GM18519 (cell line): ENCODE data around the gene CYP19A1.

Experiments
- ATAC-seq: cut with Tn5 transposase; IDR thresholded peaks from one replicate; pipeline ENCODE4 v1.9.1; 2021; ENCODE audit warnings: mild to moderate bottlenecking, moderate library complexity; ENCODE audit not compliant: unreplicated experiment, low FRiP score

The CYP19A1 gene

DNA sequence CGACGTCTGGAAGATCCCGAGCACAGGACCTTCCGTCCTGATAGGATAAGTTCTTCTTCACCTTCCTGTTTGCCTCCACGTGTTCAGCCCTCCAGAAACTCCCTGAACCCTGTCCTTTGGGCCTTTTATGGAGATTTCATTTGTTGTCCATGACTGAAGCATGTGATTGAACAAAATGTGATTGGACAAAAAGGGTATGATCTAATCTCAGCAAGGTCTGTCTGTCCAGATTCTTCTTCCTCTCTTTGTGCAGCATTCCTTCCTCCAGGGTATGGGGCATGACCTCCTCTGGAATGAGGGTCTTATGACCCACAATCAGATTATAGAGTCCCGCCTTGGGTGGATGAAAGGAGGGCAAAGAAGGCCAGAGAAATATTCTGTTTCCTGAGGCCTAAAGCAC lies at the start of gene CYP19A1:
CYP19A1 (minus strand) TSS at position 101 of the 400 bp plus-strand sequence. CDS start 95,684 bp downstream, outside the sequence.
- ATAC-seq = no peak

DNA sequence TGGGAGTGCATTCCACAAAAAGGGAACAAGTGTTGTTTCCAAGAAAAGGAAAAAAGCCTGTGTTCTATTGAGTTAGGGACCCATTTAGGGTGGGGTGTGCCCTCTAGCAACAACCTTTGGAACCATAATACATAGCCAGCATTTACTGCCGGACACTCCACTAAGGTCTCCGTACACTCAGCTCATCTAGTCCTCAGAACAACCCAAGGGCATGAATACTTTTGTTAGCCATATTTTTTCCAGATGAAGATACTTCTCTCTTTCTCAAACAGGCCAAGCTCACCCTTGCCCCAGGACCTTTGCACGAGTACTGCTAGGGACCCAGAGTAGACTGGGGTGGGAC lies 49.3 kb upstream of the CYP19A1 start:
- no peak for ATAC-seq

DNA sequence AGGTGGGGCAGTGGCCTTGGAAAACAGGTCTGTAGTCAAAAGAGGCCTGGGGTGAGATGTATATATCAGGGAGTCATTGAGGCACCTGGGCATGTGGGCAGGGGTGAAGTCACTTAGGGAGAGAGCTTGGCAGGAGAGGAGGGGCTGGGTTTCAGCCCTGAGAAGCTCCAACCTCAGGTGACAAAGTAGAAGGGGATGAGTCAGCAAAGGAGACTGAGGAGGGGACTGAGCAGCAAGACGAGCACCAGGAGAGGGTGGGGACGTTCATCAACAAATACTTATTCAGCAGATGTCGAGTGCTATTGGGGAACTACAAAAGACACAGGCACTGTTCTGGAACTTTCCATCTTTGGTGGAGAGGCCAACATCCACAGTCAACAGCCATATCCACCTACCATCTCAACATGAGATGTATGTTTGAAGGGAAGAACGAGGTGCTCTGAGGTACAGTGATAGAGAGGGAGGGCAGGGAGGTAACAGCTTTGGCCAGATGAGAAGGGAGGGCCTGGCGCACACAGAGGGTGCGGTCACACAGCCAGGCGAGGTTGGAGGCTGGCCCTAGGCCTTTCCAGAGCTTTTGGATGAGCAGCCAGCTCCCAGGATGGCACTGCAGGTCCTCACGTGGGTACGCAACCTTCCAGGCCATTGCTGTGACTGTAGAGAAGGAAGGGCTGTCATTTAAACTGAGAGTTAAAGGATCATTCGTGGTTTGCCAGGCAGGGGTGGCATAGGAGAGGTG lies 48.7 kb upstream of the CYP19A1 start:
- no peak for ATAC-seq

DNA sequence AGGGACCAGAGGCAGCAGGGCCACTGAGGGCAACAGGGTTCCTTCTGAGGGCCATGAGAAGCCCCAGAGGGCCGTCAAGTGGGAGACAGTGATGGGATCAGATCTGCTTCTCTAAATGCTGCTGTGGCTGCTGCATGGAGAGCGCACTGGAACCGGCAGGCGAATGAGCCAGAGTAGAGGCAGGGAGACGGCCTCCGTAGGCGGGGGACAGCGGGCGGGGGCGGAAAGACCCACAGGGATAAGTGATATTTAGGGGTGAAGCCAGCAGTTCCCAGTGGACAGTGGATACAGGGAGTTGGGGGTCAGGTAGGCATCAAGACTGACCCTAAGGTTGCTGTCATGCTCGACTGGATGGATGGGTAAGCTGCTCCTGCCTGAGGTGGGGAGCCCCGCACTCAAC lies 48.1 kb upstream of the CYP19A1 start:
- no peak for ATAC-seq

DNA sequence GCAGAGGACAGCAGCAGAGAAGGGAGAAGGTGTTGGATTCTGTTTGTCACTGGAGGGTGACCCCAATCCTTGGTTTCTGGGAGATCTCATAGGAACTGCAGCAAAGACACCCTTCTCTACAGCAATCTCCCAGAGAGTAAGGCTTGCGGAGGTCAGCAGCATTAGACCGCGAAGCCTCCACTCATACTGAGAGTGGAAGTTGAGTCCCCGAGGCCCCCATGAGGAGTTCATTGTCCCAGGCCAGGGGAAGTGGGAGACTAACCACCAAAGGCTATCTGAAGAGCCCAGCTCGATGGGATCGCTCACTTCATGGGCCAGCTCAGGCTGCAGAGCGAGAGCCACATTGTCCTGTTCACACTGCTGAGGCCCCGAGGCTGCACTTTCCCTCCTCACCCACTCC lies 47.6 kb upstream of the CYP19A1 start:
- ATAC-seq = no peak

DNA sequence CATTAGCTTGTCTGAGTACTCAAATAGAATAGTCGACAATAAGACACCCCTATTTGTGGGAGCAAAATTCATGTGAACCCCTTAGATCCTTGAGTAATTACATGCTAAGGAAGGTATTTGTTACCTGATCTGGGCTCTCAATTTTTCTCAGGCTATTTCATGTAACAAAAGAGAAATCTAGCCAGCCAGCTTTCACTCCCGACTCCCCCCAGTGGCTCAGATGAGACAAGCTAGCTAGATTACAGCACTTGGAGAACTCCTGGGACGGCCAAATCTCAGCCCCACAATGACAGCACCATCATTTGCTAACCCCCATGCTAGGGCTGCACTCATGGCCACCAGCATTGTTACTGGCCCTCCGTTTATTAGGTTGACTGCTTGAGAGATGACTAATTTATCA lies 44.4 kb upstream of the CYP19A1 start:
- ATAC-seq = no peak

DNA sequence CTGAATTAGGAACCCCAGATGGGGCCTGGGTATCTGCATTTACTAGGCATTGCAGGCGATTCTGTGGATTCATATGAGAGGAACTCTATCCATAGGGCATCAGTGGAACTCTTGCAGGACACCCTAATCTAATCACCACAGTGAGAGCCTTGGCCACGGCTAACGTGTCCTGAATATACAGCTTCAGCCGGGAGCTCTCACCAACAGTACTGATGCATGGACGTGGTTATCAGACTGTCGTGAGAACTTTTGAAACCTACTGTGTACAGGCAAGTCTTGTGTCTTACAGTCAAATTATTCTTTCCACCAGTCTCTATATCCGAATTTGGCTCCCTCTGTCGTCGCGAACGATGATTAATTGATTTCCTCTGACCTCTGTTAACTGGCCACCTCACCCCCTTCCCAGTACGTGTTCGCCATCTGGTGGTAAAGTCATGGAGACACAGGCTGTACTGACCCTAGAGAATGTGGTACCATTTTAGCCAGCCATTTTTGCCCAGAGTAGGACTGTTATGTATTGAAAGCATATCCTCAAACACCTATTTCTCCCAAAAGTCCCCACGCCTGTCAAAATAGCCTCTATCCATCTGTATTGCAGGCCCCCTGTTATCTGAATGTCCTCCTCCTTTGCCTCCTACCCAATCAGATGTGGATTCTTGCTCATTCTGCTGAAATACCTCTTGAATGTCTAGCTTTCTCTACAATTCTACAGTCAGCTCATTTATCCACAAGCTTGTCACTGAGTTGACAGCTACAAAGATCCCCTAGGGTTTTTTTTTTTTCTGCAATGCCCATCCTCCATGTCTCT lies 42.8 kb upstream of the CYP19A1 start:
- peak; percentile 41 for ATAC-seq

DNA sequence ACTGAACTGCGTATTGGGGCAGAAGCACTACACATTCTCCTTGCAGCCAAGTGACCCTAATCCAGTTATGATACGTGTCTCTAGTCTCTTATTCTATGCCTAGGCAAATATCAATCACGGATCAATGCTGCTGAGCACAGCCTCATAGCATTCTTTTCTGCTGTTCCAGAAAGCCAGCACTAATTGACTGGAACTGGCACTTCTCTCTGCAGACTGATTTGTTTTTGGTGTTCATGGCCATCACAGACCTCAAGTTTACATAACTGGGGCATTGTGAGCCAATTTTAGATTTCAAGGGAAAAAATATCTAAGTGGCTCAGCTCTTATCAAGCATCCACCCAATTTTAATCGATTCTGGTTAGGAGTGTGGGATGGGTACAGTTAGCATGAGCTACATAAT lies 41.0 kb upstream of the CYP19A1 start:
- ATAC-seq = no peak

DNA sequence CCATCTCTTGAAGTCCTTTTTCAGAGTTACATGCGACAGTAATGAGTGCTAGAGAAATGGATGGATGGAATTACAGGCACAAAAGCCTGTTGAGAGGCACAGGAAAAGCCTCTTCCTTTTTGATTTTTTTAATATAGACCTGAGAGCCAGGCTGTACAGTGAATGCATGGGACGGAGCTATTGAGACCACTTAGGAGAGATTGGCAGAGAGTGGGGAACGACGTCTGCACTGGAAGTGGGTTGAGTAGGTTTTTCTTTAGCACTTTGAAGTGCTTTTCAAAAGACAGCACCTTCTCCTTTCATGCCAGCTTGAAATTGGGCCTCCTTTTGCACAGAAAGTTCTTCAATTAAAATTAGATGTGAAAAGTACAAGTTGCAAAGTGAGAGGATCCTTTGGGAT lies 40.0 kb upstream of the CYP19A1 start:
- ATAC-seq = no peak

DNA sequence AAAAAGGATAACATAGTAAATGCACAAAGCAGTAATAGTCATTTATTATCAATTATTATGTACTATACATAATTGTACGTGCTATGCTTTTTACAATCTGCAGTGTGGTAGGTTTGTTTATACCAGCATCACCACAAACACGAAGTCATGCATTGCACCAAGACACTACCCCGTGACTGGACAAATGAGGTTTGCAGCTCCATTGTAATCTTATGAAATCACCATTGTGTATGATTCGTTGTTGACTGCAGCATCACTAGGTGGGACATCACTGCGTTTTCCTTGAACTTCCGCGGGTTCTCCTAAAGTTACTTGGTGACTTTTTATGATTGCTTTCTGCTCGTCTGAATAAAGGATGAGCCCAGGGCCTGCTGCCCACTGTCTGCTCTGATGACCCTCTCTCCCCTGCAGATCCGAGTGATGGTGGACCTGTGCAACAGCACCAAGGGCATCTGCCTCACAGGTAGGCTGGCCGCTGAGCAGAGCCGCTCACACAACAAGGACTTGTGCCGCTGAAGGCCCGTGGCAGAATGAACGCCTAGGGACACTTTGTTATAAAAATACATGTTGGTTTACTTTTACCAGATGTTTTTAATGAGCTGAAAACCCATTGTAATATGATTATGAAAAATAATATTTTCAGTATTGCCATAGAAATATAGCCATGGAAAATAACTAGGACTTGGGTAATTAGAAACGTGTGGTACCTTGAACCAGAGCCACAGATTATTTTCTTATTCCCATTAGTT lies 38.8 kb upstream of the CYP19A1 start:
- ATAC-seq = no peak

DNA sequence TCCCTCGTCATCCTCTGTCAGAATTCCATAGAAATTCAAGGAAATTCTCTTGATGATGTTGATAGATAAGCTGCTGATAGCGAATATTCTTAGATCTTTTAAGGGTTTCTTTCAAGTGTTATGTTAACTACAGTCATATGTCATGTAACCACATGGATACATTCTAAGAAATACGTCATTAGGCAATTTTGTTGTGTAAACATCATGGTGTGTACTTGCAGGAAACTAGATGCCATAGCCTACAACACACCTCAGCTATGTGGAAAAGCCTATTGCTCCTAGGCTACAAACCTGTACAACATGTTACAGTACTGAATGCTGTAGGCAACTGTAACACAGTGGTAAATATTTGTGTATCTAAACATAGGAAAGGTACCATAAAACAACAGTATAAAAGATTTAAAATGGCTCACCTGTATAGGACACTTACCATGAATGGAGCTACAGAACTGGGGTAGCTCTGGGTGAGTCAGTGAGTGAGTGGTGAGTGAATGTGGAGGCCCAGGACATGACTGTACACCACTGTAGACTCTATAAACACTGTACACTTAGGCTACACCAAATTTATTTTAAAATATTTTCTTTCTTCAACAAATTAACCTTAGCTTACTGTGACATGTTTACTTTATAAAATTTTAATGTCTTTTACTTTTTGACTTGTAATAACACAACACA lies 37.7 kb upstream of the CYP19A1 start:
- no peak for ATAC-seq

DNA sequence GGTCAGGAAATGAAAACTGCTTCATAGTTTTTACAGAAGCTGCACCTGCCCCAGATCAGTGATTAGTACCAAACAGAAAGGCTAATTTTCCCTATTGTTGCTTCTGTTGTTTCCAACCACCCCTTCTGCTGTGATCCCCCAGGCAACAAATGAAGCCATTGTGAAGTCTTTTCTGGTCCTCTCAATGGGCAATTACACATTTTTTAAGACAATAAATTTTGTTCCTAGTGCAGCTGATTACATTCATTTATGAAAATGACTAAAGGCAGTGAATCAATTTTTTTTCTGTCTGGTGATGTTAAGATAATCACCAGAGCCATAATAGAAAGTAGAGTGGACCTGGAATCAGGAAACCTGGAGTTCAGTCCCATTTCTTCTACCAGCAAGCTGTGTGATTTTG lies 35.7 kb upstream of the CYP19A1 start:
- no peak for ATAC-seq

DNA sequence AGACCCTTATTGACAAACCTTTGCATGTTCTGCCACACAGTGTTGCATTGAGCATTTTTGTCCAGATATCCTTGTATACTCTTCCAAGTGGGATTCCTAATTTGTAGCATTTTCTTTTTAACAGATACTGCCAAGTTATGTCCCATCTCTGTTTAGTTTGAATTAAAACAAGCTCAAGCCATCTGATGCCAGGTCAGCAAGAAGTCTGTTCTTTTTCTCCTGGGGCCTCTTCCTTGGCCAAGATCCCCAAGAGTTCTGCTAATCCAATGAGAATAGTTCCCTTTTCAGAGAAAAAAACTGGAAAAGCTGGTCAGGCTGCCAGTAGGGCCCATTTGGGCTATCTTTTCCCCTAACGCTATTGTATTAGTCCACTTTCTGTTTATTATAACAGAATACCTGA lies 32.9 kb upstream of the CYP19A1 start:
- no peak for ATAC-seq

DNA sequence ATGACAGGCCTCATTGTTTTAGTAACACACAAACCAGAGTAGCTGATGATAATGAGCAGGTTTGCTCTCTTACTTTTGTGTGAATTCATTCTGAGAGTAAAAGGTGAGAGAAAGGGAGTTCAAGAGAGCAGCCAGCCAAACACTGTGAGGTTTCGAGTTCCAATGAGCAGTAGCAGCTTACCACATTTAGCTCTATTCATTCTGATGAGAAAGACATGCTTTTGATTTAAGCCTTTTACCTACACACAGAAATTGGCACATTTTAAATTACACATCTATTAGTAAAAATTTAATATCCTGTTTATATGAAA lies 31.0 kb upstream of the CYP19A1 start:
- ATAC-seq = no peak

DNA sequence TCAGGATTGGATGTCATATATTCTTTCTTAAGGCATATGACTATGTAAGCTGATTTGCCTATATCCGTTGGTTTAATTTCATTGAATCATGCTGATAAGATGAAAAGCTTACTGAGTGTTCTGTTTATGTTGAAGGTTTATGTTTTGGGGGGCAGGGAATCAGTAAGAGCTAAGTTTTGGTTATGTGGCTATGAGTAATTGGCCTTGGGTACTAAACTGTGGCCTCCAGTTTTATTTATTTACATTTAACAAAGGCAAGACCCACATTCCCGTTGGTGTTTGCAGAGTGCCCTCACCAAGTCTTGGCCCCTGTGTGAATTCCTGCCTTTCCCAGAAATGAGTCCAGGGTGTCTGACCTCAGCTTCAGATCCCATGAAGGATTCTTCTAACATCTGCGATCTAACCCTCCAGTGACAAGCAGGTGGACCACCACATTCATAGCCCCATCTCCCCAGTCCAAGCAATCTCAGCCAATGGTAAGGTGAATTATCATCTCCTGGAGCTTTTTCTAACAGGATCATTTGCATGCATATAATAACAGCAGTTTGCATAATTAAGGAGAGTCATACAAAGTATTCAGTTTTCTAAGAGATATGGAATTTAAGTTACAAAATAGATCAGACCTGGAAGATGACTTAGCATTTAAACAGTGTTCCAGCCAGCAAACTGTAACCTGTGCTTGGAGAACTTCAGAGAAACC lies 30.5 kb upstream of the CYP19A1 start:
- no peak for ATAC-seq

DNA sequence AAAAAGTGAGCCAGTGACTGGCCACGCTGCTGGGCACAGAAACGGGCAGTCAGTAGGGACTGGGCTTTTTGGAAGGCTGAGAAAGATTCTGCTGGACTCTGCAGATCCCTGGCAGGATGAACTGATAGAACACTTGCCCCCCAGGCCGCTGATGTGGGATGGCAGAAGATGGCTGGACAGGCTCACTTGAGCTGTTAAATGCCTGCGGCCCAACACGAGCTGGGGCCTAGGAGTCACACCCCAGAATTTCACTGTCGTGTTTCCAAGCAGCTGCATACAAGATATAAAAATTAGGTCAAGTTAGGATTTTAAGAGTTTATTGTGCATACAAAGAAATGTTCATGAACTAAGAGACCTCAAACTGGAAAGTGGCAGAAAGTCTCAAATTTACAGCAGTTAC lies 29.9 kb upstream of the CYP19A1 start:
- no peak for ATAC-seq

DNA sequence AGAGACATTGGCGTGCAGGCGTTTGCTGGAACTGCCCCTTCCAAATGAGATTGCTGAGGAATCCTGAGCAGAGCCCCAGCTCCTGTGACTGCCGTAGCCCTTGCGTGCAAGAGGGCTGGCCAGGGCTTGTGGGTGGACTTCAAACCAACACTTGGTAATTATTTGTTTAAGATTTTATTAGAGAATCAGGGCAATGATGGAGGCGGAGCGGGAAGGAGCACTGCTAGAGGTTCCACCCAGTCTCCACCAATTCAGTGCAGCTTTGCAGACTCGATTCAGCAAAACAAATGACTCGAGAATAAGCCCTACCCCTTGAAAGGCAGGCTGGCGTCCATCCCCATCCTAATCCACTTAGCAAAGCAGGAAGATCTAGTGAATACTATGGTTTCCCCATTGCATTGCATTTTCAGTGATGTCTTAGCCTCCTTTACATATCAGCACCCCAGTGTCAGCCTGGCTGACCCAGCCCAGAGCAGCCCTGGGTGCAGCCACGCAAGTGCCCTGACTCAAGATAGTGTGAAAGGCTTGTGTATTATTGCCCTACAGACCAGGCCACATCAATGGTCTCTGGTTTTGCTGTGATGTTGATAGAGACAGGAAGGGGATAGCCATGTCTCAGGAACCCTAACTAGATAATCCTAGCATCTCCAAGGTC lies 29.1 kb upstream of the CYP19A1 start:
- ATAC-seq = no peak

DNA sequence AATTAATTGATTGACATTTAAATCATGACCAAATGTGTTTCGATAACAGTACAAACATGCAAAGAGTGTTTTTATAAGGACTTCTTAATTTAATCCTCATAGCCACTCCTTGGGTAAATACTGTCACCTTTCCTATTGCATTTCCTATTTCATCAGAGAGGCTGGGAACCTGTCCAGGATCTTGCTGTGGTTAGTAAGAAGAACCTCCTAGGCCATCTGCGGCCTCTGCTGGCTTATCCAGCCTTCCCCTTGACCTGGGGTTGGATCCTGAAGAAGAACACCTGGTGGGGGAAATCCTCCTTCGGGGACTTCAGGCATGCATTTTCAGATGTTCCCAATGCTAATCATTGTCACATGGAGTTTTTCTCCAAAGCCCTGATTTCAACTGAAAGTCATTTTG lies 28.5 kb upstream of the CYP19A1 start:
- no peak for ATAC-seq

DNA sequence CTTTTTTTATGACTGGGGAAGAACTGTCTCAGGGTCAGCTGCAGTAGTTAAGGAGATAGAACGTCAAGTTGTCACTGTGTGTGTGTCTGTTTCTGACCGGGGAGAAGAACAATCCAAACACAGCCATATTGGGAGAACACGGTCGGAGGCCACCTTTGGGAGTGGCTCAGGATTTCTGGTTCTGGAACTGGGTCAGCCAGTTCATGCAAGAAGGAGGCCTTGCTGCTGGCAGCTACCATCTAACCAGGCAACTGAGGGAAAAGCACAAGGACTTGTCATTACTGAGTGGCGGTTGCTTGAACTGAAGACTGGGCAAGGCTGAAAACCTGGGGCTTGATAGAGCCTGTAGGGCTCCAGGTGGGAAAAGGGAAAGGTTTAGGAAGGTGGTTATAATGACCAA lies 27.7 kb upstream of the CYP19A1 start:
- ATAC-seq = no peak

DNA sequence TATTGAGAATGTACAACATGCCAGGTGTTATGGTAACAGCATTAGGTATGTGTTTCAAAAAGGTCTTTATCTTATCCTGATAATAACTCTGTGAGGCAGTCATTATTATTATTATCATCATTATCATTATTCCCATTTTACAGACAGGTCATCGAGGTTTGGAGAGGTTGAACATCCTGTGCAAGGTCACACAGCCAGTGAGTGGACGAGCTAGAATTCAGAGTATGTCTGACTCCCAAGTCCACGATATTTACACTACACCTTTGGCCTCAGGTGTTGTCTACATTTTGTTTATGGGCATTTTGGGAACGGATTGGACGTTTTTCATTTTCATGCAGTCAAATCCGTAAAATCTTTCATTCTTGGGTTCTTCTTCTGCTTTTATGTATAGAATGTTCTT lies 27.0 kb upstream of the CYP19A1 start:
- ATAC-seq = no peak
